WI38 (cell line): Measurements from ENCODE around the gene MYO15A.

Source experiments
- H3K4me3 ChIP-seq: 2 replicates; pipeline ENCODE4 v1.5.1; 2011; ENCODE audit warnings: low read depth, mild to moderate bottlenecking, control low read depth, low read length
- CTCF ChIP-seq: IDR thresholded peaks from 2 replicates; pipeline ENCODE4 v1.5.1; 2012; ENCODE audit warnings: low read depth, mild to moderate bottlenecking, control low read depth, low read length

MYO15A gene, protein sequence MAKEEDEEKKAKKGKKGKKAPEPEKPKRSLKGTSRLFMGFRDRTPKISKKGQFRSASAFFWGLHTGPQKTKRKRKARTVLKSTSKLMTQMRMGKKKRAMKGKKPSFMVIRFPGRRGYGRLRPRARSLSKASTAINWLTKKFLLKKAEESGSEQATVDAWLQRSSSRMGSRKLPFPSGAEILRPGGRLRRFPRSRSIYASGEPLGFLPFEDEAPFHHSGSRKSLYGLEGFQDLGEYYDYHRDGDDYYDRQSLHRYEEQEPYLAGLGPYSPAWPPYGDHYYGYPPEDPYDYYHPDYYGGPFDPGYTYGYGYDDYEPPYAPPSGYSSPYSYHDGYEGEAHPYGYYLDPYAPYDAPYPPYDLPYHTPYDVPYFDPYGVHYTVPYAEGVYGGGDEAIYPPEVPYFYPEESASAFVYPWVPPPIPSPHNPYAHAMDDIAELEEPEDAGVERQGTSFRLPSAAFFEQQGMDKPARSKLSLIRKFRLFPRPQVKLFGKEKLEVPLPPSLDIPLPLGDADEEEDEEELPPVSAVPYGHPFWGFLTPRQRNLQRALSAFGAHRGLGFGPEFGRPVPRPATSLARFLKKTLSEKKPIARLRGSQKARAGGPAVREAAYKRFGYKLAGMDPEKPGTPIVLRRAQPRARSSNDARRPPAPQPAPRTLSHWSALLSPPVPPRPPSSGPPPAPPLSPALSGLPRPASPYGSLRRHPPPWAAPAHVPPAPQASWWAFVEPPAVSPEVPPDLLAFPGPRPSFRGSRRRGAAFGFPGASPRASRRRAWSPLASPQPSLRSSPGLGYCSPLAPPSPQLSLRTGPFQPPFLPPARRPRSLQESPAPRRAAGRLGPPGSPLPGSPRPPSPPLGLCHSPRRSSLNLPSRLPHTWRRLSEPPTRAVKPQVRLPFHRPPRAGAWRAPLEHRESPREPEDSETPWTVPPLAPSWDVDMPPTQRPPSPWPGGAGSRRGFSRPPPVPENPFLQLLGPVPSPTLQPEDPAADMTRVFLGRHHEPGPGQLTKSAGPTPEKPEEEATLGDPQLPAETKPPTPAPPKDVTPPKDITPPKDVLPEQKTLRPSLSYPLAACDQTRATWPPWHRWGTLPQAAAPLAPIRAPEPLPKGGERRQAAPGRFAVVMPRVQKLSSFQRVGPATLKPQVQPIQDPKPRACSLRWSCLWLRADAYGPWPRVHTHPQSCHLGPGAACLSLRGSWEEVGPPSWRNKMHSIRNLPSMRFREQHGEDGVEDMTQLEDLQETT (N-terminal part only)

DNA sequence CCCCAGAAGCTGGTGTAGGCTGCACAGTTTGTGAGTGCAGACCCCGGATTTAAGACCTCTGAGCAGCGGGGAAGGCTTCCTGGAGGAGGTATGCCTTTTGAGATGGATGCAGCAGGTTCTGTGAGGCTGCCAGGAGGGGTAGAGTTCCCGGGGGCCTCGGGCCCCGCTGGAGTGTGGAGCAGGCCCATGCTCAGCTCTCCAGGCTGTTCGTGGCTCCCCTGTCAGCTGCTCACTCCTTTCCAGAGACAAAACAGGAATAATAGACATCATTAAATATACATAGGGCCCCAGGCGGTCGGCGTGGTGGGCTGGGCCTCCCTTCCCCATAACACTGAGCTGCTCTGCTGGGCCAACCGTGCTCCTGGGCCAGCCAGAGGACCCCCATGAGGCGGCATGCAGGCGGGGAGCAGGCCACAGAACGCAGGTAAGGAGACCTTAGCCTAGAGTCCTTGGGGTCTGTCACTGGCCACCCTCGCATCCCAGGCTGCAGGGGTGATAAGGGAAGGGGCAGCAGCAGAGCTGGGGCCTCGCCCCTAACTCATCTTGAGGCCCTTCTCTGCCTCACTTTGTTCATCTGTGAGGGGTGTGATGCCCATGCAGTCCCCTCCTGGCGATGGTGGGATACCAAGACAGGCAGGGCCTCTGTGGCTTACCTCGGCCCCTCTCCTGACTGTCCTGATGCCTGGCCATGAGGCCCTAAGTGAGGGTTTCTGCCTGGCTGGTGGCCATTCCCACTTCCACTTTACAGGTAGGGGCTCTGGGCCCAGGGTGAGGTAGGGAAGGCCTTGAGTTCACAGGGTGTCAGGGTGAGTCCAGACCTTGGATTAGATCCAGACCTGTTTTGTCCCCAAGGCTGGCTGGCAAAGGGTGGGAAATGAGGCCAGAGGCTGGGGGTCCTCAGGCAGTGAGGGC, at the start of gene MYO15A:
TSS of gene MYO15A (plus strand) at position 356 of the 912 bp plus-strand sequence. CDS start 10,045 bp downstream, outside the sequence.
- no peak for TF ChIP-seq CTCF
- no peak within 1 kb of the TSS for H3K4me3 ChIP-seq

DNA sequence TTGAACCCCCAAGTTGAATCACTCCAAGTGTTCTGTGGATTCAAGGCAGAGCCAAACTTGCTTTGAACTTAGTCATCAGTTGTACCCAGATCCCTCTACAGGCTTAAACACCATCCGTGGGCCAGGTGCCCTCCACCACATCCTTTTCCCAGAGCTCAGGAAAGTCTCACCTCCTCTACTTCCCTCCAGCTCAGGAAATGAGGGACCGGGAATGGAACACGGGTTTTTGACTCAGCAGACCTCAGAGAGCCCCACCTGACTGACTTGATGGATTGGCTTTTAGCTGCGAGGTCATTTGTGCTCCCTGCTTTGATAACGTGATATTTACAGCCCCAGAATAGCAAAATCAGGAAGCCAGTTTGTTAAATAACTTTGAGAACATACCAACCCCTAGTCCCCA, 49.3 kb upstream of the MYO15A start:
- H3K4me3 ChIP-seq, result no peak overlapping the region
- no peak for TF ChIP-seq CTCF

- TF ChIP-seq CTCF, result no peak
- H3K4me3 ChIP-seq, result no peak overlapping the region
Measured at GRCh38 chr17:18064053-18064452, 44.5 kb upstream of the MYO15A start.

DNA sequence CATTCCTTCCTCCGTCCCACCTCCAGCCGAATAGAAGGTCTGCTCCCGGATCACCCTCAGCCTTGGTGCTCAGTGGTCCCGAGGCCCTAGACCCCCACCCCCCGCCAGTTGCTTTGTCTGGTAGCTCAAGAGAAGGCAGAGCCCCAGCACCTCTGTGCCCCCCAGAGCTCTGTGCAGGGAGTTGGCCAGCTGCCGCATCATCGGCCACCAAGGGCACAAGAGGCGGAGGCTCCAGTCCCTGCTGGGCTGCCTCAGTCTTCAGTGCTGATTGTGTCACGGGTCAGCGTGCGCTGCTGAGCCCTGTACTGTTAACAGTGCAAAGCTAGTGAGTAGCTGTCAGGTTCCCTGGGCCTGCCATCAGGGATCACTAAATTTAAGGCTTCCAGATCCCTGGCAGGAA, 43.0 kb upstream of the MYO15A start:
- no peak for TF ChIP-seq CTCF
- no peak overlapping the region for H3K4me3 ChIP-seq

DNA sequence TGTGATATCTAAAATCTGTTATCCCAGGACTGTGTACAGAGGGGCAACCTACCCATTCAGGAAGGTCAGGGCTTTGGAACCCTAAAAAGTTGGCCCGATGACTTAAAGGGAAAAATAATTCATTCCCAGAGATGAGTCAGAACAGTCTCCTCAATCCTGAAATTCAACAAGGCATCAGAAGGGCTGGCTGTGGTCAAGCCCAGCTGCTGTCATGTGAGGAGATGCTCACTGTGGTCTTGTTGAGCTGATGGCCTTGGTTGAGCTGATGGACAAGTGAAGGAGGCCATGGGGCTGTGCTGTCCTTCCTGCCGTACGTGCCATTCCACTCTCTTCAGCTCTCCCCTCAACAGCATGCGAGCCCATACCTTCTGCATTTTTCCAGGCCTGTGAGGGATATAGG, 41.7 kb upstream of the MYO15A start:
- H3K4me3 ChIP-seq, result no peak overlapping the region
- TF ChIP-seq CTCF, result no peak

- no peak for TF ChIP-seq CTCF
- H3K4me3 ChIP-seq, result no peak overlapping the region
Measured at GRCh38 chr17:18069101-18069500, 39.5 kb upstream of the MYO15A start.
